HG03159 (cell line): ENCODE results near the gene HSF2BP.
"Not testable (repeated sequence)": the region's sequence is repeated elsewhere in the genome, so short reads cannot be mapped to it uniquely, and the experiment has no call there.

Experiments used
- ATAC-seq: cut with Tn5 transposase; IDR thresholded peaks from one replicate; pipeline ENCODE4 v1.9.1; 2021; ENCODE audit warnings: mild to moderate bottlenecking, moderate library complexity; ENCODE audit not compliant: unreplicated experiment

HSF2BP gene

DNA sequence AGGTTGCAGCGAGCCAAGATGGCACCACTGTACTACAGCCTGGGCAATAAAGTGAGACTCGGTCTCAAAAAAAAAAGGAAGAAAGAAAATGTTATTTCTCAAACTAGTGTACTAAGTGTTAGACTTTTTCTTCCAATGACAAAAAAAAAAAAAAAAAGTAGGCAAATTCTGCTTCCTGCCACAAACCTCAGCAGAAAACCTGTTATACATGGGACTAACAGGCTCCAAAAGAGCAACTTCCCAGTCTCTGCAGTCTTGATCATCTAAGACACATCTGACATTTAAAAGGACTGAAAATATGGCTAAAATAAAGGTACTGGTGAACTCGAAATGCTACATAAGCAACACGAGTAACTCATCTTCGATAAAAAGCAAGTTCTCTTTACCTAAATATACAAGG lies 59.6 kb downstream of the HSF2BP start:
- ATAC-seq: no peak

DNA sequence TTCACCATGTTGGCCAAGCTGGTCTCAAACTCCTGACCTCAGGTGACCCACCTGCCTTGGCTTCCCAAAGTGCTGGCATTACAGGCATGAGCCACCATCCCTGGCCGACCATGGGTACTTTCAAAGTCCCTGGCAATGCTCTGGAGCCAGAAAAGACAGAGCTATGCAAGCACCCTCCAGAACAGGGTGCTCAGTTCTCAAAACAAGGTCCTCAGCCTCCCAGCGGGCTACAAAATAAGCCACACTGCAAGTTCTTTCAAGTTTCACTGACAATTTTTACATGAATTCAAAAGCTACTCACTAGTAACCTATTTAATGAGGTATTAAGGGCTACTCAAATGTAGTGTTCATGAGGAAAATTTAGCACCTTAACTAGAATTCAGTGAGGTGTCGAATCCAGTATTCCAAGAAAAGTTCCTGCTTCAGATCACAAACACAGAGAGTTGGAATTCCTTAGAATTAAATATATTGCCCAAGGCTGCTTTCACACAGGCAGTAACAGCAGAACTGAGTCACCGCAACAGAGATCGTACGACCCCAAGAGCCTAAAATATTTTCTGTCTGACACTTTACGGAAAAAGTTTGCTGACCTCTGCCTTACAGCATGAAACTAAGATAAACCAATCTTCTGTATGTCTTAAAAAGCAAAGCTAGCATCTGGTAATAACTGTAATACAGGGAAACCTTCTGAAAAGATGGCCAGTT lies 60.7 kb downstream of the HSF2BP start:
- no peak for ATAC-seq

DNA sequence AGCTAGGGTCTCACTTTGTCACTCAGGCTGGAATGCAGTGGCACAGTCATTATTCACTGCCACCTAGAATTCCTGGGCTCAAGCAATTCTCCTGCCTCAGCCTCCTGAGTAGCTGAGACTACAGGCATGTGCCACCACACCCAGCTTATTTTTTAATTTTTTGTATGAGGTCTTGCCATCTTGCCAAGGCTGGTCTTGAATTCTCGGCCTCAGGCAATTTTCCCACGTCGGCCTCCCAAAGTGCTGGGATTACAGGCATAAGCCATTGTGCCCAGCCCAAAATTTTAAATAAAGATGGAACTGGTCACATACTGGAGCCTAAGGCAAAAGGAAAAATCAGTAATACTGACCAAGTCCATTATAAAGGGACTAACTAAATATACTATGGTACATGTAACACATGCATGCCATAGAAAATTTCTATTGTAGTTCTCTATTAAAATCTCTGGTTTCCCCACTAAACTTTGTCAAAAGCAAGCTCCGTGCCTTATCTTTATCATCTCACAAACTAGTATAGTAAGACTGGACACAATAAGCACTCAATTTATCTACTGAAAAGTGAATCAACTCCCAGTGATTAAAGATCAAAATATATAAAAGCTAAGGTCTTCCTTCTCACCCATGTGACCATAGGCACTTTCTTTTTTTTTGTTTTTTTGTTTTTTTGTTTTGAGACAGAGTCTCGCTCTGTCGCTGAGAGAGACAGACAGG lies 61.6 kb downstream of the HSF2BP start:
- no peak for ATAC-seq

DNA sequence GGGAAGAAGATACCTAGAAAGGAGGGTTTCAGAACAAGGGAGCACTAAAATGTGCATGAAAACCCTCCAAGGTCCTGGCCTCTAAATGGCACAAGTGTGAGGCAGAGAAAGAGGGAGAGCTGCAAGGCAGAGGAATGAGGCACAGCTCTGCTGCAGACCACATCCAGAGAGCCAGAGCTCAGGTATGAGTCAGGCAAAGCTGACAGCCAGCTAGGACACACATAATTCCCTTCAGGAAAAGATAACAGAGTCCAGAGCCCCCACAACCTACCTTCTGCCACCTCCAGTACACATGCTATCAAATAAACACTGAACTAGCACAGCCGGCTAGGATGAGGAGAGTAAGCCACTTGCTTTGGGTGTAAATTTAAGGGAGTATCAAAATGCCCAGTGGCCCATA lies 62.2 kb downstream of the HSF2BP start:
- no peak for ATAC-seq

DNA sequence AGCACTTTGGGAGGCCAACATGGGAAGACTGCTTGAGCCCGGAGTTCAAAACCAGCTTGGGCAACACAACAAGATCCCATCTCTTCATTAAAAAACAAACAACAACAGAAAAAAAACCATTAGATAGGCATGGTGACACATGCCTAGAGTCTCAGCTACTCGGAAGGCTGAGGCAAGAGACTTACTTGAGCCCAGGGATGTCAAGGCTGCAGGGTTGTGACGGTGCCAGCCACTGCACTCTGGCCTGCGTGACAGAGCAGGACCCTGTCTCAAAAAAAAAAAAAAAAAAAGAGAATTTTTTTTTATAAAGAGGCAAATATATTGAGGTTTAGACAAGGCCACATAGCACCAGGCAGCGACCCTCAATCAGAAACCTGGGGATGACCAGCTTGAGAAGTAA lies 62.7 kb downstream of the HSF2BP start:
- ATAC-seq: no peak

DNA sequence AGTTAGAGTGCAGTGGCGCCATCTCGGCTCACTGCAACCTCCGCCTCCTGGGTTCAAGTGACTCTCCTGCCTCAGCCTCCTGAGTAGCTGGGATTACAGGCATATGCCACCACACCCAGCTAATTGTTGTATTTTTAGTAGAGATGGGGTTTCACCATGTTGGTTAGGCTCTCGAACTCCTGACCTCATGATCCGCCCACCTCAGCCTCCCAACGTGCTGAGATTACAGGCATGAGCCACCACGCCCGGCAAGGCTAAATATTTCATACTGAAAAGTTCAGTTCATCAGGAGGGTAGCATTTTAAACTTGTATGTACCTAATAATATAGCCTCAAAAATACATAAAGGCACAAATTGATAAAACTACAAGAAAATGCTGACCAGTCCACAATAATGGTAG lies 63.5 kb downstream of the HSF2BP start:
- ATAC-seq: not testable (repeated sequence)

DNA sequence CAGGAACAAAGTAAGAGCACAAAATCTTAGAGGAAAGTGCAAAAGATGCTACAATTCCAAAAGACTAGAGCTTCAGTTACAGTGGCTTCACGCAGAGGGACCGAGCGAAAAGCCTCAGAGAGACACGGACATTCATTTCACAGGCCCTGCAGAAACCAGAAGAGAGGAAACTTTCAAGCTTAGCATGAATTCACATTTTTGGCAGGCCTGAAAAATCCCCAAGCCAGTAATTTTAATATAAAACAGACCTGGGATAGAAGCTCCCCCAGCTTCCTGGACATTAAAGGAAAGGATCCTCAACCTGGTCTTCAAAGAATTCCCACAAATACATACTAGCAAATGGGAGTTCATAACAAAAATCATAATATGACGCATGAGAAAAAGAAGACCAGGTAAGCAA lies 66.2 kb downstream of the HSF2BP start:
- no peak for ATAC-seq

DNA sequence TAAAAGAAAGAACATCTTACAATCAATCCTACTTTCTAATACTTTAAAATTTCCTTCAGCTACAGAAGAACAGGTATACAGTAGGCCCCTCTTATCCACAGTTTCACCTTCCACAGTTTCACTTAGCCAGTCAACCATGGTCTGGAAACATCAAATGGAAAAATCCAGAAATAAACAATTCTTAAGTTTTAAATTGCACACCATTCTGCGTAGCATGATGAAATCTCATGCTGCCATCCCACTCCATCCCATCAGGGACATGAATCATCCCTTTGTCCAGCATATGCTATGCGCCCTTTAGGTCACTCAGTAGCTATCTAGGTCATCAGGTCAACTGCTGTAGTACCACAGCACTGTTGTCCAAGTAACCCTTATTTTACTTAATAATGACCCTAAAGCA lies 67.7 kb downstream of the HSF2BP start:
- no peak for ATAC-seq

DNA sequence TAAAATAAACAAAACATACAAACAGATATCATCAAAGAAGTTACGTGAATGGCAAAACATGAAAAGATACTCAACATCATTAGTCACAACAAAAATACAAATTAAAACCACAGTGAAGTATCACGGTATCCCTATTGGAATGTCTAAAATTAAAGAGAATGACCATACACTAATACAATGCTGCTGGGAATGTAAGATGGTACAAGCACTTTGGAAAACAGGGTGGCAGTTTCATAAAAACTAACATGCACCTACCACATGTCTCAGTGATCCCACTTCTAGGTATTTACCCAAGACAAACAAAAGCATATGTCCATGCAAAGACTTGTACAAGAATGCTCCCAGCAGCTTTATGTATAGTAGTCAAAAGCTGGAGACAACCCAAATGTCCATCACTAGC lies 69.1 kb downstream of the HSF2BP start:
- ATAC-seq: no peak

DNA sequence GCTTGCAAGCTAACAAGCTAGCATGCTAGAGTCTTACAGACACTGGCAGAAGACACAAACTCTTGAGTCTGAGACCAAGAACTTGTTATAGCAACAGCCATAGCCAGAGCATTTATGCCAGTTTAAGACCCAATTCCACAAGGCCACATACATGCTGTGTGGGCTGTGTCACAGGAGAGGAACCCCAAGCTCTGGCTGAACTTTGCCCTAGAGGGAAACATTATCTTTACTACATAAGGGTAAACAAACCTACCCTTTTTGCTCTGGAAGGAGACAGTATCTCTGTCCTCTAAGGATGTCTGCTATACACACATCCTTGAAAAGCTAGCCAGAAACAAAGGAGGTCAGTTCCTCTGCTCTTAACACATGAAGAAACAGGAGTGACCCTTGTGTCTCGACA lies 70.3 kb downstream of the HSF2BP start:
- ATAC-seq: no peak

DNA sequence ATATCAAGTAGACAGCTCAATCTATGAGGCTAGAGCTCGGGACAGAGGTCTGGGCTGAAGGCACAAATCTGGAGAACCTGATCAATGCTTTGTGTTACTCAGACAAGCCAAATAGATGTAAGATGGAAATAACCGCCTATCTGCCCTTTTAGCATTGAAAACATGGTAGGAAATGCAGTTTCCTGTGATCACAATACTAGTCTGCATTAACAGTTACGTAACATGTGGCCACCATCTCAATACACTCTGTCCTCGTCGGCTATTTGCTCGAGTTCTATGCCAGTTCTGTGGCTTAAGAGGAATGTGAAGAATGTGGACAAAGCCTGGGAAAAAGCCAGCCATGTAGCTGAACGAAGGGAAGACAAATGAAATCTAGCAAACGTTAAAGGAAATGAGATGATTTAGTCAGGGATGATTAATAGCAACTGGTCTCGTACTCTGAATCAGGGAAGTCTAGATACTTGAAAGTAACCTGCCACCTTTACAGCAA lies 73.3 kb downstream of the HSF2BP start:
- no peak for ATAC-seq

DNA sequence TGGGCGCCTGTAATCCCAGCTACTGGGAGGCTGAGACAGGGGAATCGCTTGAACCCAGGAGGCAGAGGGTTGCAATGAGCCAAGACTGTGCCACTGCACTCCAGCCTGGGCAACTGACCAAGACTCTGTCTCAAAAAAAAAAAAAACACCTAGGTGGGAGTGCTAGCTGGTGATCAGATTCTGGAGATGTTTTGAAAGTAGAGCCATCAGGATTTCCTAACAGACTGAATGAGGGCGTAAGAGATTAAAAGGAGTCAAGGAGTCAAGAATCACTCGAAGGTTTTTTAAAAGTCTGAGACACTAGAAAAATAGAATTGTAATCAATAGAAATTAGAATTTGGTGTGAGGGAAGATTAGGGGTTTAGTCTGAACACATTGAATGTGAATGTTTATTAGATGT lies 73.8 kb downstream of the HSF2BP start:
- no peak for ATAC-seq

DNA sequence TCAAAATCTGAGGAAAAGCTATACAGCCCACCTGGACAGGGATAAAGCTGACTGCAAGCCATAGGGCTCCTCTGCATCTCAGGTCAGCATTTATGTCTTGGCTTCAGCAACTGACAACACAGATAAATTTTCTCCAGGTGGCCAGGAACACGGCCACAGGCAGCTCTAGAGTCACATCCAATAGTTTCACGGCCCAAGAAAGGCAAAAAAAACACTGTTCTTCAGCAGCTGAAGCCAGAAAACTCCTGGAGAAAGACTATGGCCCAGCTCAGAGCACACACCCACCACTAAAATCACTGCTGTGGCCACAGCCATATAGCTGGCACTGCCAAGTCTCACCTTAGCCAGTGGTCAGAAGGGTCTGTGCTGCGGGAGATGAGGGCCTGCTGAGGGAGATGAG lies 77.8 kb downstream of the HSF2BP start:
- no peak for ATAC-seq

DNA sequence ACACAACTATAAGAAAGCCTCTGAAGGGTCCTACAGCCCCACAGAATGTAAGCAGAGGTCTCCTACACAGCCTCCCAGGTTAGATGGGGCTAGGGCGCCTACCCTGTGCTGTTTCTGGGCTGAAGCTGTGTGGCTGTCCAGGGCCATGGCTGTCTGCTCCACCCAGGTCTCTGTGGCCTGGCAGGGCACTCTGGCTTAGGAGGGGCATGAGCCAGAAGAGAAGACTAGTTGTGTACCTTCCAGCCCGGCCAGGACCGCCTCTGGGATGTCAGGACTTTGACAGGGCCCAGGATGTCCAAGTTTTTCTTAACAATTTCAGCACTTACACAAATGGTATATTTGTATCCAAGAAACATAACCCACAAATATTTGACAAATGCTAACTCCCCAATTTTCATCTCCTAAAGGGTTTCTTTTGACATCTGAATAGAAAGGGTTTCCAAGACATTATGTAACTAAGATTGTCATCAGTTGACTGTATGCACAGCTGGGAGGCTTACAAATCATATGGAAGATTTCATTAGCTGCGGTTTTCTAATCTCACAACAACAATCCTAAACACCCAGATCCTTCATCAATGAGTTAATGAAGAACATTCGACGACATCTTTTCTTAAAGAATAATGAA lies 80.5 kb downstream of the HSF2BP start:
- no peak for ATAC-seq

DNA sequence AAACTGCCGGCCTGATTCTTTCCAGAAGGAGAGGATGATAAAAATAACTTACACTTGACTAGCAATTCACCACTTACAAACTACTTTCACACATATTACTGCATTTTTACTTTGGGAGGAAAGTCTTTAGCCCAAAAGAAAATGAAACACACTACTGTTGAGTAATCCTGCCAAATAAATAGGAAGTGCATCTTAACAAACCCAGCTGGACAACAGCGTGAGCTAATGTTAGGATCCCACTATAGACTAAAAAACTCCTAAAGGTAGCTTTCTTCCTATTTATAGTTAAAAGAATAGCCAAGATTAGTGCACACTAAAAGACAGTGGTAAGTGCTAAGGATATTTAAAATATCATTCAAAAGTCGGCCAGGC lies 83.8 kb downstream of the HSF2BP start:
- no peak for ATAC-seq

DNA sequence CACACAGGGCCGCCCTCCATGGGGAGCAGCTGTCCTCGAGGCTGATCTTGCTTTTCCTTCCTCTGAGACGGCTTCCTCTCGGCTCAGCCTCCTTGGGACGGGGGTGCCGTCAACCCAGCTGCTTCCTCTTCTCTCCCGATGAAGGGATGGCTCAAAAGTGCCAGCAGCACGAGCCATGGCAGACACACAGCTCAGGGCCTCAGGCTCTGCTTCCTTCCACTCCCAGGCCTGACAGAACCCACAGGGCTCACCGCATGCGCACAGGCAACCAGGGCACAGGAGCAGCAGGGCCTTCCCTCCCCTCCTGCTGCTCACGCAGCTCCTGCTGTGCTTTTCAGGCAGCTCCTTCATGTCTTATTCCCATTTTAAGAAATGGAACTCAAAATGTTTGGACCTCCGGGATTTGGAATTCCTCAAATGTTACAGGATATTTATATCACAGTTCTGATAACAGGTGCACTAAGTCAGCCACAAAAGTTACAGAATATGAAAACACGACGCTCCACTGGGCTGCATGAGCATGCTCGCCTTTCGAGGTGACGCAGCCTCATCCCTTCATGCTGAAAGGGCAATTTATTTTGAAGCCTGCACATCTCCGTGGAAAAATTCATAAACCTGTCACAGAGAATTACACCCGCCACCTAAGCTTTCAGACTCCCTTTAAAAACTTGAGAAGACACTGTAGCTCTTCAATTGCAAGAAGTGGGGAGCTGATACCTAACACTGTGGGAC lies 84.4 kb downstream of the HSF2BP start:
- no peak for ATAC-seq

DNA sequence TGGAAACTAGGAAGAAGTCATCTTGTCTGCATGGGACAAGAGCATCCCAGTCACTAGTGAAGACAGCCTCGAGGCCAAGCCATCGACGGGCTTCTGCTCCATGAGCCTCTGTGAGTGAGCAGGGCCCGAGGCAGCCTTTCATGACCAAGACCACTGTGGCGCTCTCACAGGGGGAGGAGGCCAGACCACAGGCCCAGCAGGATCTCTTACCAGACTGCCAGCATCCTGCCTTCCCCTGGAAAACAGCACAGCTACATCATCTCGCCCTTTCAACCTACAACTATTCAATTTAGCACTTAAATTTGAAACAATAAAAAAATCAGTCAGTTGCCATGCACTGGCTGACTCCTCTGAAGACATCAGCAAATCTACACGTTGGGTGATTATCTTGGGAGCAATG lies 85.4 kb downstream of the HSF2BP start:
- ATAC-seq: no peak

DNA sequence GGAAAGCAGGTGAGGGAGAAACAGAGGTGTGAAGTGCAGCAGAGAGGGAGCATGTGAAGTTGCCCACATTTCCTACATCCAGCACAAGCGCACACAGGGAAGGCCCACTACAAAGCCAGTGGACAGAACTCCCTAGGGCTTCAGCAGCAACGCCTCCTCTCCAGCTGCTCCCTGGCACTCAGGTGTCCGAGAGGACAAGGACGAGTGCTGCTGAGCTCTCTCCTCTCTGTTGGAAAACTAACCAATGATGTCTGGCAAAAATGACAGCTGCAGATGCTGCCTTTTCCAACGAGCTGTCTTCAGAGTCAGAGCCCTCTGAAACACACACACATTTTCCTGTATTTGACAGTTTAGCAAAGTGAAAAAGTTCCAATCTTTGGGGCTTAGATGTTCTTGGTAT lies 86.8 kb downstream of the HSF2BP start:
- ATAC-seq: no peak

DNA sequence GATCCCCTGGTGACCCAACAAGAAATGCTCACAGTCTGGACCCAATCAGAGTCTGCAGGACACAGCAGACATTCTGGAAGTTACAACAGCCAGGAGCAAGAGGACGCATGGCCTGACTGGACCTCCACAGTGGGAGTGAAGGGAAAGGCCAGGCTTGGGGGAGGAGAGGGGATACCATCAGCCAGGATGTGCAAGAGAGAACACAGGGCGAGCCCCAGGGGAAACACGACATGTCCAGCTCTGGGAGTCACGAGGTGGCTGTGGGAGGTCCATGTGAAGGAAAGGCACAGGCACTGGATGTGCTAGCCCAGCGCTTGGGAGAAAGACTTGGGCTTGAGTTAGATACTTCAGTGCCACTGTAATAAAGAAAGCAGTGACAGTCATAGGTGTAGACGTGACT lies 87.3 kb downstream of the HSF2BP start:
- ATAC-seq: no peak

DNA sequence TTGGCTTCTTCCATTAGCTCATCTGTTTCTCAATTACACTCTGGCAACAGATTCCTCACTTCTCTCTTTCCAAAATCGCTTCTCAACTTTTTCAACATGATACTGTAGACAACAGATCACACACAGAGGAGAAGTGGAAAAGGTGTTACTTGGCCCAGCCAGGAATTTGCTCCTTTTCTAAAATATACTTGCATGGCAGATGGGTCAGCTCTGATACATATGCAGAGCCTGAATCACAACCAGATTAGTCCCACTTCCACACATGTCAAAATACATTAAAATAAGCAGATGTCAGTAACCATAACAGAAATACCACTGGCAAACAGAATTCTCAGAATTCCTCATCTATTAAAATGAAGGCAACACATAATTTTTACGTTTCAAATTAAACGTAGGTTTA lies 89.1 kb downstream of the HSF2BP start:
- ATAC-seq: not testable (repeated sequence)

DNA sequence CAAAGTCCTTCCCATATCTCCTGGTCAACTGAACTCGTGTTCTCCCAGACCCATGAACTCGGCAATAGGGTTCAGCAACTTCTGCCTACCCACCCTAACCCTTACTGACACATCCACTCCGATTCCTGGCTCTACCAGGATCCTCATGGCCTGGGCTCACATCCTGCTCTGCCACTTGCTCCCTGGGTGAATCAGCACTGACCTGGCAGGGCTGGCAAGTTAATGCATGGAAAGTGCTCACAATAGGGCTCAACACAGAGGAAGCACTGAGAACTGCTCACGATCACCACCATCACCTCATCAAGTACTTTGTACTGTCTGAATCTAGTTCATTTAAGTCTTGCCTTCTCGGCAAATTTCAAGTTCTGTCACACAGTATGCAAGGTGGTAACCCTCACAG lies 96.8 kb downstream of the HSF2BP start:
- not testable (repeated sequence) for ATAC-seq

DNA sequence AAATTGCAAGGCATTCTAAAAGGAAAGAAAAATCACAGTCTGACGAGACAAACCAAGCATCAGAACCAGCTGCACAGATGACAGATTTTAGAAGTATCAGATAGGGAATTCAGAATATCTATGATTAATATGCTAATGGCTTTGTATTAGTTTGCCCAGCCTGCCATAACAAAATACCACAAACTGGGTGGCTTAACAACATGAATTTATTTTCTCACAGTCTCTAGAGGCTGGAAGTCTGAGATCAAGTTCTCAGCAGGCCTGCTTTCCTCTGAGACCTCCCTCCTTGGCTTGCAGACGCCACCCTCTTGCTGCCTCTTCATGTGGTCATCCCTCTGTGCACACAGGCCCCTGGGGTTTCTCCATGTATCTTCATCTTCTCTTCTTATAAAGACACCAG lies 118.7 kb downstream of the HSF2BP start:
- not testable (repeated sequence) for ATAC-seq
